A673 (cell line): ENCODE results near the gene TPGS1. TPM values are rescaled to one million over a fixed set of nuclear protein-coding genes. Genes with fewer than 3 reads are reported as not detected.

ENCODE experiments used
- BruUV-seq: library from RNA; stranded (reverse); fragments of 400-500 nt; replicated peaks from 2 replicates; lab custom pipeline; 2021; lab: Mats Ljungman, UMichigan
- CTCF ChIA-PET: fragments of 300-600 bp; sonication (Branson Sonifier 250); formaldehyde crosslinking; loops from one replicate; lab custom pipeline; 2022; ENCODE audit warnings: antibody characterized with exemption; lab: Charles Lee
- POLR2A ChIA-PET: fragments of 300-600 bp; sonication (Branson Sonifier 250); formaldehyde crosslinking; loops from one replicate; lab custom pipeline; 2022; ENCODE audit warnings: antibody characterized with exemption; ENCODE audit not compliant: low non-redundant PET; lab: Charles Lee
- DNase-seq: peaks from one replicate; pipeline ENCODE4 v3.0.0-alpha.2; 2015; ENCODE audit warnings: low spot score
- H3K27ac ChIP-seq: fragments of 200-600 bp; sonication (generic); 2 replicates; pipeline ENCODE4 v1.5.1; 2016; ENCODE audit warnings: mixed run types, low read depth, mild to moderate bottlenecking, mixed read lengths, antibody characterized with exemption, low read length; ENCODE audit not compliant: poor library complexity, severe bottlenecking
- H3K27me3 ChIP-seq: fragments of 200-600 bp; sonication (generic); replicated peaks from 2 replicates; pipeline ENCODE4 v1.6.1; 2017; ENCODE audit warnings: mixed run types, low read depth, mild to moderate bottlenecking, mixed read lengths, antibody characterized with exemption, low read length; ENCODE audit not compliant: insufficient read depth, poor library complexity
- H3K36me3 ChIP-seq: fragments of 200-600 bp; sonication (generic); 2 replicates; pipeline ENCODE4 v1.6.1; 2016; ENCODE audit warnings: mixed run types, mild to moderate bottlenecking, mixed read lengths, antibody characterized with exemption, low read length; ENCODE audit not compliant: insufficient read depth, poor library complexity, severe bottlenecking
- H3K4me1 ChIP-seq: fragments of 200-600 bp; sonication (generic); 2 replicates; pipeline ENCODE4 v1.6.1; 2017; ENCODE audit warnings: mixed run types, mild to moderate bottlenecking, mixed read lengths, antibody characterized with exemption, low read length; ENCODE audit not compliant: insufficient read depth, poor library complexity, severe bottlenecking
- H3K4me3 ChIP-seq: fragments of 200-600 bp; sonication (generic); 2 replicates; pipeline ENCODE4 v1.5.1; 2016; ENCODE audit warnings: low read depth, mixed run types, mild to moderate bottlenecking, mixed read lengths, low read length; ENCODE audit not compliant: poor library complexity, severe bottlenecking
- H3K9me3 ChIP-seq: fragments of 200-600 bp; sonication (generic); 2 replicates; pipeline ENCODE4 v1.6.1; 2016; ENCODE audit warnings: mixed run types, low read depth, mild to moderate bottlenecking, mixed read lengths, antibody characterized with exemption, low read length; ENCODE audit not compliant: poor library complexity, severe bottlenecking
- EZH2 ChIP-seq: fragments of 200-600 bp; sonication (generic); IDR thresholded peaks from 2 replicates; pipeline ENCODE4 v1.6.1; 2017; ENCODE audit warnings: borderline replicate concordance, low read depth, mild to moderate bottlenecking, mixed read lengths, antibody characterized with exemption, low read length; ENCODE audit not compliant: poor library complexity, severe bottlenecking
- intact Hi-C: fragments of 100-400 bp; cut with micrococcal nuclease; formaldehyde crosslinking; loops from one replicate; pipeline ENCODE4 v1.10.0; 2022; ENCODE audit not compliant: unreplicated experiment
- total RNA-seq: library from RNA; stranded (reverse); gene quantifications from 2 replicates; pipeline ENCODE4 v1.2.3, GENCODE V29; 2021
- TF ChIP-seq, protein P1 (sequence below): fragments of 300-800, 200-600 bp; sonication (generic); conservative IDR thresholded peaks from 2 replicates; pipeline ENCODE4 v1.5.1; 2017; ENCODE audit warnings: low read depth, mild to moderate bottlenecking, antibody characterized with exemption, low read length, moderate library complexity, mixed read lengths

The TPGS1 gene
- total RNA-seq, 1 experiment from 2014 or later: 22.2 TPM

DNA sequence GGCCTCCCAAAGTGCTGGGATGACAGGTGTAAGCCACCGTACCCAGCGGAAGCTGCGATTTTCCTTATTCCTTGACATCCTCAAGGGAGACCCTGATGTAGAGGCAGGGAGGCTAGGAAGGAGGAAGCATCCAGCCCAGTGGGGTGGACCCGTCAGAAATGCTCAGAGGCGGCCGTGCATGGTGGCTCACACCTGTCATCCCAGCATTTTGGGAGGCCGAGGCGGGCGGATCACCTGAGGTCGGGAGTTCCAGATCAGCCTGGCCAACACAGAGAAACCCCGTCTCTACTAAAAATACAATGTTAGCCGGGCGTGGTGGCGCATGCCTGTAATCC, 48.1 kb downstream of the TPGS1 start:
- Histone ChIP-seq H3K27ac (no peak overlapping the region), H3K9me3 (no peaks in the 10 kb centered on the region), H3K4me3 (no peak overlapping the region), H3K36me3 (no peaks in the 10 kb centered on the region), H3K4me1 (peaks cover 7% of the 10 kb centered on the region), H3K27me3 (no peaks in the 10 kb centered on the region)
- TF ChIP-seq, protein P1, sequence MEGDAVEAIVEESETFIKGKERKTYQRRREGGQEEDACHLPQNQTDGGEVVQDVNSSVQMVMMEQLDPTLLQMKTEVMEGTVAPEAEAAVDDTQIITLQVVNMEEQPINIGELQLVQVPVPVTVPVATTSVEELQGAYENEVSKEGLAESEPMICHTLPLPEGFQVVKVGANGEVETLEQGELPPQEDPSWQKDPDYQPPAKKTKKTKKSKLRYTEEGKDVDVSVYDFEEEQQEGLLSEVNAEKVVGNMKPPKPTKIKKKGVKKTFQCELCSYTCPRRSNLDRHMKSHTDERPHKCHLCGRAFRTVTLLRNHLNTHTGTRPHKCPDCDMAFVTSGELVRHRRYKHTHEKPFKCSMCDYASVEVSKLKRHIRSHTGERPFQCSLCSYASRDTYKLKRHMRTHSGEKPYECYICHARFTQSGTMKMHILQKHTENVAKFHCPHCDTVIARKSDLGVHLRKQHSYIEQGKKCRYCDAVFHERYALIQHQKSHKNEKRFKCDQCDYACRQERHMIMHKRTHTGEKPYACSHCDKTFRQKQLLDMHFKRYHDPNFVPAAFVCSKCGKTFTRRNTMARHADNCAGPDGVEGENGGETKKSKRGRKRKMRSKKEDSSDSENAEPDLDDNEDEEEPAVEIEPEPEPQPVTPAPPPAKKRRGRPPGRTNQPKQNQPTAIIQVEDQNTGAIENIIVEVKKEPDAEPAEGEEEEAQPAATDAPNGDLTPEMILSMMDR: no peak
- TF ChIP-seq EZH2: no peak
- DNase-seq: no peak
- ChIA-PET POLR2A (no interaction called here), CTCF (no interaction called here)
- intact Hi-C loops: no loop called here
- no TSS peak for BruUV-seq

DNA sequence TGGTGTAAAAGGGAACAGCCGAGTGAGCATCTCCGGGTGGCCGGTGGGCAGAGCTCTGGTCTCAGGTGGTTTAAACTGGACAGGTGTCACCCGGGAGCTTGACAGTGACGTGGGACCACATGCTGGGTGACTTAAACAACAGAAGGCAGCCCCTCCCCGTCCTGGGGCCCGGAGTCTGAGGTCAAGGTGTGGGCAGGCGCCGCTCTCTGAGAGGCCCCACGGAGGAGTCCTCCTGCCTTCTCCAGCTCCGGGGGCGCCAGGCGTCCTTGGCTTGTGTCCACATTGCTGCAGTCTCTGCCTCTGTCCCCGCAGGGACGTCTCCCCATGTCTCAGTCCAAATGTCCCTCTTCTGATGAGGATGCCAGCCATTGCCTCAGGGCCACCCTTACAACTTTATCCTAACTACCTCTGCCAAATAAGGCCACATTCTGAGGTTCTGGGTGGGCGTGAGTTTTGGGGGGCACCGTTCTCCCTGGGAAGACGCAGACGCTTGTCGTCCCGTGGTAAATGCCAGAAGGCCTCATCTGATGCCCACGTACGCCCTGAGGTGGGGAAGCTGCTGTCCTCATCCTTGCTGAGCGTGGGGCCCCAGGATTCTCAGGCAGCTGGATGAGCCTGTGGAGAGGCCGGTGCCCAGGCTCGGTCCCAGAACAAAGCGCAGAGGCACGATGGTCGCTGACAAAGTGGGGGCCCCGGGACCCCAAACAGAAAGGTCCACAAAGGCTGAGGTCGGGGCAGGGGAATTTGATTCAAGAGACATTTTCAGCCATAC, 49.5 kb downstream of the TPGS1 start:
- H3K4me1 ChIP-seq: peaks cover 7% of the 10 kb centered on the region
- no TSS peak for BruUV-seq
- intact Hi-C loops: no loop called here
- no peaks in the 10 kb centered on the region for H3K36me3 ChIP-seq
- no peaks in the 10 kb centered on the region for H3K27me3 ChIP-seq
- no peak for DNase-seq
- no peak overlapping the region for H3K27ac ChIP-seq
- POLR2A ChIA-PET: no interaction called here
- no peak overlapping the region for H3K4me3 ChIP-seq
- no peaks in the 10 kb centered on the region for H3K9me3 ChIP-seq
- TF ChIP-seq, protein P1: no peak
- no peak for TF ChIP-seq EZH2
- CTCF ChIA-PET: no interaction called here

DNA sequence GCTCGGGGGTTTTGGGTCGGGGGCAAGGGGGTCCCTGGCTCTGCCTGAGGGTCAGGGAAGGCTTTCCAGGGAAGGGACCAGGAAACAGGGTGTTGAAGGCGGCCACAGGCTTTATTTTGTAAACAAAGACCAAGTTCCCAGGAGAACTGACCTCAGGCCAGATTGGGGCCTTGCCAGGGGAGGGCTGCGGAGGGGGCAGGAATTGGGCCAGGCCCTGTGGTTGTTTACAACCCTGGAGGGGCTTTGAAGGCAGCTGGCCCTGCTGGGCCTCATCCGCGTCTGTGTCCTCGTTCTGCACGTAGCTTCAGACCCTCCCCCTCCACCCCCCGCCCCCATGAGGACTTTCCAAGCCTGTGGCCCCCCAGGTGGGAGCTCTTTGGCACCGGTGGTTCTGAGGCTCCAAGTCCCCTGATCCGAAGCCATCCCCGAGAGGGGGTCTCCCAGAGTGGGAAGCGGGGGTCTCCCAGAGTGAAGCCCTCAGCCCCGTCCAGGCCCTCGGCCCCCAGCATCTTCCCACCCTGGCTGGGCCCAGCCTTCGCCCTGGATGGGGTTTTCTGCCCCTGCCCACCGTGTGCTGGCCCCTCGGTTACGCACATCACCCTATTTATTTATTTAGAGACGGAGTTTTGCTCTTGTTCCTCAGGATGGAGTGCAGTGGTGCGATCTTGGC, 51.6 kb downstream of the TPGS1 start:
- CTCF ChIA-PET: no interaction called here
- no peak for DNase-seq
- BruUV-seq: no TSS peak

More for the DNA sequence above, 51.6 kb downstream of the TPGS1 start:
- Histone ChIP-seq H3K27ac (no peak overlapping the region), H3K9me3 (no peaks in the 10 kb centered on the region), H3K4me3 (no peak overlapping the region), H3K27me3 (no peaks in the 10 kb centered on the region), H3K36me3 (peaks cover 3% of the 10 kb centered on the region), H3K4me1 (peaks cover 7% of the 10 kb centered on the region)
- POLR2A ChIA-PET: no interaction called here
- intact Hi-C loops: no loop called here
- TF ChIP-seq EZH2: no peak
- TF ChIP-seq, protein P1: no peak
